SK-N-MC (cell line): ENCODE measurements around the gene KIAA1210.

Source experiments
- EZH2 ChIP-seq: fragments of 200-600 bp; sonication (generic); IDR thresholded peaks from one replicate; pipeline ENCODE4 v1.6.1; 2017; ENCODE audit warnings: antibody characterized with exemption
- FOXP2 ChIP-seq: optimal IDR thresholded peaks from 2 replicates; pipeline ENCODE3; 2011; ENCODE audit warnings: mild to moderate bottlenecking, moderate library complexity; ENCODE audit not compliant: insufficient read depth; ENCODE audit errors: extremely low read length, control extremely low read depth
- POLR2AphosphoS5 ChIP-seq: IDR thresholded peaks from 2 replicates; pipeline ENCODE4 v1.6.1; 2012; ENCODE audit warnings: mild to moderate bottlenecking, low read depth, low read length, borderline replicate concordance

DNA sequence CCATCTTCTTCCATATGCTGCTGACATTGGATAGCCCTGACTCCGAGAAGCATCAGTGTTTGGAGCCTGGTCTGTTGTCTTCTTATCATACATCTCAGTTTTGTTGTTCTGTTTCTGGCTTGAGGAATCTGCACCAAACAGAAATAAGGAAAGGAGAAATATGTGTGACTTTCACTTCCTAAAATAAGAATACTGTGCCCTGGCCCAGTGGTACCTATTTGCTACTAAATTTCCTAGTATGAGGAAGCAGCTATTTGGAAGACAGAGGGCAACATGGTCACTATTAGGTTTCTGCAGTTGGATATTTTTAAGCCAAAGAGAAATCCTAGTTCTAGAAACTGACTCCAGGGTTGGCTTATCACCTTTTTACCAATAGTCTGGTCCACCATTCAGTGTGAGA lies 38.0 kb downstream of the KIAA1210 start:
- TF ChIP-seq EZH2 (no peak), FOXP2 (no peak), POLR2AphosphoS5 (no peak)
